Kidney epithelial cell (primary cell): Measurements from ENCODE around the gene TRAF4. TPM values are rescaled to one million over a fixed set of nuclear protein-coding genes. Genes with fewer than 3 reads are reported as not detected.

Experiments used
- DNase-seq: peaks from one replicate; pipeline ENCODE4 v3.0.0-alpha.2; 2010; ENCODE audit warnings: low read depth
- H3K27me3 ChIP-seq: 2 replicates; pipeline ENCODE4 v1.6.0; 2011; ENCODE audit warnings: low read length; ENCODE audit not compliant: control insufficient read depth, insufficient read depth
- H3K36me3 ChIP-seq: 2 replicates; pipeline ENCODE4 v1.5.1; 2011; ENCODE audit warnings: low read length; ENCODE audit not compliant: control insufficient read depth, insufficient read depth
- H3K4me3 ChIP-seq: 2 replicates; pipeline ENCODE4 v1.5.1; 2011; ENCODE audit warnings: low read depth, mild to moderate bottlenecking, control low read depth, low read length
- CTCF ChIP-seq: IDR thresholded peaks from 2 replicates; pipeline ENCODE4 v1.5.1; 2011; ENCODE audit warnings: mild to moderate bottlenecking, moderate library complexity, low read length, control low read depth, inconsistent platforms; ENCODE audit not compliant: insufficient read depth, poor library complexity, severe bottlenecking
- total RNA-seq: library from RNA; depleted of rRNA; stranded (reverse); fragments of >200 nt; gene quantifications from 2 replicates; pipeline ENCODE4 v1.2.3, GENCODE V29; 2015

Gene TRAF4
- total RNA-seq, 1 donor from 2014 or later, result 174 TPM

- Histone ChIP-seq H3K27me3 (no peaks in the 10 kb centered on the region), H3K4me3 (no peak overlapping the region), H3K36me3 (no peaks in the 10 kb centered on the region)
- no peak for DNase-seq
- TF ChIP-seq CTCF, result no peak
These were observed 6.5 kb upstream of the TRAF4 start for GRCh38 chr17:28737316-28737715.

GRCh38 chr17:28737770-28738679, 5.8 kb upstream of the TRAF4 start:
- H3K36me3 ChIP-seq, result no peaks in the 10 kb centered on the region
- DNase-seq, result no peak
- no peak overlapping the region for H3K4me3 ChIP-seq
- H3K27me3 ChIP-seq, result no peaks in the 10 kb centered on the region
- no peak for TF ChIP-seq CTCF

DNA sequence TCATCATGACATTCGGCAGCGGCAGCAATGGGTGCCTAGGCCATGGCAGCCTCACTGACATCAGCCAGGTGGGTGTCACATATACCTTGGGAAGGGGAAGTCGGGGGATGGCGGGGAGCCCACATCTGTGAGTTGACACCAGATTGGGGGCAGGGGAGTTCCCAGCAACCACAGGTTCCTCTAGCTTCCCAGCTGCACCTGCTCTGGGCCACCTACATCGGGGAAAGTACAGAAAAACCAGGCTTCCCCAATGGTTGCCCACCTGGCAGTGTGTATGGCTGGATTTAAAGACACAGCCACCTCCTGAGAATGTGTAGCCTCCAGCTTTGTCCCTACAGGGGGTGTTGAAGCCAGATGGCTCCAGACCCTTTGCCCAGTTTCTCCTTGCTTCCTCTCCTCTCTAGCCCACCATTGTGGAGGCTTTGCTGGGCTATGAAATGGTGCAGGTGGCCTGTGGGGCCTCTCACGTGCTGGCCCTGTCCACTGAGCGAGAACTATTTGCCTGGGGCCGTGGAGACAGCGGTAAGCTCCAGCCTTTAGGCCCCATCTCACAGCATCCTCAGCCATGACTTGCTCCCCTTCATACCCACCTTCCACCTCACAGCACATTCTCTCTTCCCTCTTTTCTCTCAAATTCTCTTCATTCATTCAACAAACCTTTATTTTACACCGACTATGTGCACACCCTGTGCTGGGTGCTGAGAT, 5.0 kb upstream of the TRAF4 start:
- no peak for DNase-seq
- no peaks in the 10 kb centered on the region for H3K27me3 ChIP-seq
- TF ChIP-seq CTCF, result no peak
- no peaks in the 10 kb centered on the region for H3K36me3 ChIP-seq
- H3K4me3 ChIP-seq, result no peak overlapping the region

DNA sequence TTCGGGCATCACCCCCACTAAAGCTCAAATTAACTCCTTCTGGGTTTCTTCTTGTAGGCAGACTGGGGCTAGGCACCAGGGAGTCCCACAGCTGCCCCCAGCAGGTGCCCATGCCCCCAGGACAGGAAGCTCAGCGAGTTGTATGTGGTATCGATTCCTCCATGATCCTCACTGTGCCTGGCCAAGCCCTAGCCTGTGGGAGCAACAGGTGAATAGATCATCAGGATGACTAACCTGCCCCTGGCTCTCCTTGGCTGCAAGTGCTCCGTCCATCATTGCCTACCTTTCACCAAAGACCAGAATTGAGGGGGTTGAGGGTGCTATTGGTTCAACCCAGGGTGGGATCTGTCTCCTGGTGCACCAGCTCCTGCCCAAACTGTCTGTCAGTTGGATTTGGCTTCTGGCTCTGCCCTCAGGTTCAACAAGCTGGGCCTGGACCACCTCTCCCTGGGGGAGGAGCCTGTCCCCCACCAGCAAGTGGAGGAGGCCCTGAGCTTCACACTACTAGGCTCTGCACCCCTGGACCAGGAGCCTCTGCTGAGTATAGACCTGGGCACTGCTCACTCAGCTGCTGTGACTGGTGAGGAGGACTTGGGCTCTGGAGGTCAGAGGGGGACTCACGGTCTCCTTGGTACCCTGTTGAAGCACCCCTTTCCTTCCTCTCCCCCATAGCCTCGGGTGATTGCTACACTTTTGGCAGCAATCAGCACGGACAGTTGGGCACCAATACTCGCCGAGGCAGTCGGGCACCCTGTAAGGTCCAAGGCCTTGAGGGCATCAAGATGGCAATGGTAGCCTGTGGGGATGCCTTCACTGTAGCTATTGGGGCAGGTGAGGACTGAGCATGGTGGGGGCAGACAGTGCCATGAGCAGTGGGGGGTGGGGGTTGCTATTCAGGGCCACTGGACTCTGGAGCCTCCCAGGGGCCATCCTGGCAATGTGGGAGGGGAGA, 3.1 kb upstream of the TRAF4 start:
- H3K36me3 ChIP-seq, result no peaks in the 10 kb centered on the region
- TF ChIP-seq CTCF, result no peak
- H3K27me3 ChIP-seq, result no peaks in the 10 kb centered on the region

DNA sequence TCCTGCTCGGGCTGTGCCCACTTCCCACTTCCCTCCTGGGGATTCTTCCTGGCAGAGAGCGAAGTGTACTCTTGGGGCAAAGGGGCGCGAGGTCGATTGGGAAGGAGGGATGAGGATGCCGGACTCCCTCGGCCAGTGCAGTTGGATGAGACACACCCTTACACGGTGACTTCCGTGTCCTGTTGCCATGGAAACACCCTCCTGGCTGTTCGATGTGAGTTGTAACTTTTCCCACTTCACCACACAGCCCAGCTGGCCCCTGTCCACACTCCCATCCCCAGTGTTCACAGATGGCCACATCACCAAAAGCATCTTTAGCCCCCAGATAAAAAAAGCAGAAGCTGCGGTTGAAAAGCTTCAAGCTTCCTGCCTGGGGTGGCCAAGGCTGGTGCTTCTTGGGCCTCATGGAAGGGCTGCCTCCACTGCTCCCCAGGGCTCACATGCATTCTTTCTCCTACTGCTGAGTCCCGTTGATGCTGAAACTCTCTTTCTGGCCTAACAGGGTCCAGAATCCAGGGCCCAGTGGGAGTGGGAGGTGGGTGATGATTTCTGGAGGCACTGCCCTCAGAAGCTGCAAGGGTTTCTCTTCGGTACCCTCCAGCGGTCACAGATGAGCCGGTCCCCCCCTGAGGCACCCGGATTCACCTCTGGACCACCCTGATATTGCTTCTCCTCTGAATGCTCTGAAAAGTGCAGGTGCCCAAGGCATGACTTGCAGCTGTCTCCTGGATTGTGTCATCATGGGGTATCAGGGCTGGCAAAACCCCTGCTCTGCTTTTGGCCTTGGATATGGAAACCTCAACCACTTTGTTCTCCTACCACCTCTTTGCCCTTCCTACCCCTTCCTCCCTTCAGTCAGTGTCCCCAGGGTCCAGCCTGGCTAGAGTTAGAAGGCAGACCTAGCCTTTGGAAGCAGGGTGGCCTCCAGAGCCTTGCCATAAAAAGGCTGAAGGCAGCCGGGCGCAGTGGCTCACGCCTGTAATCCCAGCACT, 2.2 kb upstream of the TRAF4 start:
- peaks cover 2% of the 10 kb centered on the region for H3K36me3 ChIP-seq
- H3K27me3 ChIP-seq, result no peaks in the 10 kb centered on the region
- H3K4me3 ChIP-seq, result no peak overlapping the region
- no peak for TF ChIP-seq CTCF
- DNase-seq, result no peak

More for the DNA sequence above, 3.1 kb upstream of the TRAF4 start:
- DNase-seq, result no peak
- no peak overlapping the region for H3K4me3 ChIP-seq
